ENCODE measurements around the gene HMGCS2.

HMGCS2 gene

GRCh38 chr1:119752592-119752991 is 16.1 kb downstream of the HMGCS2 start:
- DNase-seq: no peak

GRCh38 chr1:119748040-119748439 is 20.7 kb downstream of the HMGCS2 start:
- no peak for DNase-seq

GRCh38 chr1:119747451-119747850 is 21.3 kb downstream of the HMGCS2 start:
- DNase-seq: no peak

- no peak for DNase-seq
These were observed 23.7 kb downstream of the HMGCS2 start for GRCh38 chr1:119745034-119745433.

- no peak for DNase-seq
These were observed 24.1 kb downstream of the HMGCS2 start for GRCh38 chr1:119744598-119744942.

- peak; percentile 22 for DNase-seq
These were observed 24.7 kb downstream of the HMGCS2 start for GRCh38 chr1:119743776-119744597.

- no peak for DNase-seq
These were observed 25.4 kb downstream of the HMGCS2 start for GRCh38 chr1:119743308-119743707.

- DNase-seq: no peak
These were observed 26.0 kb downstream of the HMGCS2 start for GRCh38 chr1:119742677-119743076.

- no peak for DNase-seq
These were observed 26.5 kb downstream of the HMGCS2 start for GRCh38 chr1:119742202-119742601.

GRCh38 chr1:119740896-119741780 is 27.6 kb downstream of the HMGCS2 start:
- no peak for DNase-seq

- no peak for DNase-seq
These were observed 28.4 kb downstream of the HMGCS2 start for GRCh38 chr1:119740261-119740660.

GRCh38 chr1:119739150-119739549 is 29.6 kb downstream of the HMGCS2 start:
- no peak for DNase-seq

GRCh38 chr1:119738100-119738720 is 30.5 kb downstream of the HMGCS2 start:
- no peak for DNase-seq

GRCh38 chr1:119737040-119737682 is 31.5 kb downstream of the HMGCS2 start:
- no peak for DNase-seq

- DNase-seq: no peak
These were observed 32.1 kb downstream of the HMGCS2 start for GRCh38 chr1:119736649-119737039.

- DNase-seq: no peak
These were observed 33.5 kb downstream of the HMGCS2 start for GRCh38 chr1:119735217-119735616.

- no peak for DNase-seq
These were observed 35.0 kb downstream of the HMGCS2 start for GRCh38 chr1:119733754-119734153.

GRCh38 chr1:119732465-119733168 is 36.1 kb downstream of the HMGCS2 start:
- no peak for DNase-seq

- DNase-seq: no peak
These were observed 36.8 kb downstream of the HMGCS2 start for GRCh38 chr1:119731741-119732430.

GRCh38 chr1:119731060-119731459 is 37.6 kb downstream of the HMGCS2 start:
- no peak for DNase-seq

GRCh38 chr1:119729044-119729443 is 39.7 kb downstream of the HMGCS2 start:
- no peak for DNase-seq

- DNase-seq: no peak
These were observed 40.7 kb downstream of the HMGCS2 start for GRCh38 chr1:119727991-119728390.
